GM12878 (cell line): ENCODE results near the gene IL1RAPL1.

ENCODE experiments used
- CBX5 ChIP-seq: sonication (generic); IDR thresholded peaks from 2 replicates; pipeline ENCODE4 v1.6.1; 2016; ENCODE audit warnings: low read depth, moderate library complexity, mild to moderate bottlenecking, inconsistent platforms
- GABPA ChIP-seq: IDR thresholded peaks from 2 replicates; pipeline ENCODE4 v1.6.1; 2014; ENCODE audit warnings: antibody characterized with exemption, low read depth, mild to moderate bottlenecking, inconsistent platforms
- HDAC2 ChIP-seq: fragments of 200-600 bp; sonication (generic); IDR thresholded peaks from 2 replicates; pipeline ENCODE4 v1.6.1; 2017
- LARP7 ChIP-seq: fragments of 450-650 bp; IDR thresholded peaks from 2 replicates; pipeline ENCODE4 v1.6.1; 2017; ENCODE audit warnings: mild to moderate bottlenecking
- NR2C2 ChIP-seq: IDR thresholded peaks from 2 replicates; pipeline ENCODE4 v1.6.1; 2011; ENCODE audit warnings: borderline replicate concordance, low read depth; ENCODE audit not compliant: control insufficient read depth, insufficient read length
- TF ChIP-seq, protein P1 (sequence below): IDR thresholded peaks from 2 replicates; pipeline ENCODE4 v1.6.1; 2012; ENCODE audit warnings: mild to moderate bottlenecking, low read depth, low read length

DNA sequence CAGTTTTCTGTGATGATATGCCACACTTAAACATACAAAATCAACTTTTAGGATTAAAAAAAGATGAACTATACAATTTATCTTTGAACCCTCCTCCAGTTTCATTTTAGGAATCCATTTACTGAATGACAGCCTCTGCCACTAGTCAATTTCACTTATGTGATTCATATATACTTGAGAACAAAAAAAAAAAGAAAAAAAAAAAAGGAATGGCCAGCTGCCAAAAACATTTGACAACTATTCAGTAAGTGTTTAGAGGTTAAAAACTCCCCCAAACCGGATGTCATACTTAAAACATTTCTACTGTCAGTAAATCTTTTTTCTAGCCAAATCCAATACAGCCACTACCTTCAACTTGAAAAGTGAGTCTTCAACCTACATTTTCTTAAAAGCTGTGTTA lies 1361.4 kb downstream of the IL1RAPL1 start:
- TF ChIP-seq CBX5, result no peak
- no peak for TF ChIP-seq NR2C2
- TF ChIP-seq, protein P1, sequence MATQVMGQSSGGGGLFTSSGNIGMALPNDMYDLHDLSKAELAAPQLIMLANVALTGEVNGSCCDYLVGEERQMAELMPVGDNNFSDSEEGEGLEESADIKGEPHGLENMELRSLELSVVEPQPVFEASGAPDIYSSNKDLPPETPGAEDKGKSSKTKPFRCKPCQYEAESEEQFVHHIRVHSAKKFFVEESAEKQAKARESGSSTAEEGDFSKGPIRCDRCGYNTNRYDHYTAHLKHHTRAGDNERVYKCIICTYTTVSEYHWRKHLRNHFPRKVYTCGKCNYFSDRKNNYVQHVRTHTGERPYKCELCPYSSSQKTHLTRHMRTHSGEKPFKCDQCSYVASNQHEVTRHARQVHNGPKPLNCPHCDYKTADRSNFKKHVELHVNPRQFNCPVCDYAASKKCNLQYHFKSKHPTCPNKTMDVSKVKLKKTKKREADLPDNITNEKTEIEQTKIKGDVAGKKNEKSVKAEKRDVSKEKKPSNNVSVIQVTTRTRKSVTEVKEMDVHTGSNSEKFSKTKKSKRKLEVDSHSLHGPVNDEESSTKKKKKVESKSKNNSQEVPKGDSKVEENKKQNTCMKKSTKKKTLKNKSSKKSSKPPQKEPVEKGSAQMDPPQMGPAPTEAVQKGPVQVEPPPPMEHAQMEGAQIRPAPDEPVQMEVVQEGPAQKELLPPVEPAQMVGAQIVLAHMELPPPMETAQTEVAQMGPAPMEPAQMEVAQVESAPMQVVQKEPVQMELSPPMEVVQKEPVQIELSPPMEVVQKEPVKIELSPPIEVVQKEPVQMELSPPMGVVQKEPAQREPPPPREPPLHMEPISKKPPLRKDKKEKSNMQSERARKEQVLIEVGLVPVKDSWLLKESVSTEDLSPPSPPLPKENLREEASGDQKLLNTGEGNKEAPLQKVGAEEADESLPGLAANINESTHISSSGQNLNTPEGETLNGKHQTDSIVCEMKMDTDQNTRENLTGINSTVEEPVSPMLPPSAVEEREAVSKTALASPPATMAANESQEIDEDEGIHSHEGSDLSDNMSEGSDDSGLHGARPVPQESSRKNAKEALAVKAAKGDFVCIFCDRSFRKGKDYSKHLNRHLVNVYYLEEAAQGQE, result no peak
- TF ChIP-seq GABPA, result no peak
- no peak for TF ChIP-seq LARP7
- TF ChIP-seq HDAC2, result no peak
